Thyroid gland (tissue), 4 donors: ENCODE measurements around the gene CYBA. TPM values are rescaled to one million over a fixed set of nuclear protein-coding genes. Genes with fewer than 3 reads are reported as not detected.

ENCODE experiments used
- DNase-seq, 2 donors: peaks; one replicate each; pipeline ENCODE4 v3.0.0-alpha.2; 2019
- H3K27ac ChIP-seq, 3 donors: fragments of 200-600 bp; sonication (generic); 1 replicate in 2 of 3; 2 replicates in 1 of 3; pipeline ENCODE4 v1.5.1; 2016 to 2019; ENCODE audit warnings: mild to moderate bottlenecking in 1 of 3, moderate library complexity in 1 of 3
- H3K27me3 ChIP-seq: fragments of 200-600 bp; sonication (generic); one replicate; pipeline ENCODE4 v1.5.1; 2019
- H3K36me3 ChIP-seq, 2 donors: fragments of 200-600 bp; sonication (generic); one replicate each; pipeline ENCODE4 v1.5.1; 2016 to 2019
- H3K4me1 ChIP-seq, 2 donors: fragments of 200-600 bp; sonication (generic); one replicate each; pipeline ENCODE4 v1.5.1; 2017 to 2019
- H3K4me3 ChIP-seq, 3 donors: fragments of 200-600 bp; sonication (generic); replicated peaks in 1 of 3; 1 replicate in 2 of 3; 2 replicates in 1 of 3; pipeline ENCODE4 v1.5.1; 2016; ENCODE audit warnings: mild to moderate bottlenecking in 1 of 3
- H3K9me3 ChIP-seq: fragments of 200-600 bp; sonication (generic); one replicate; pipeline ENCODE4 v1.5.1; 2017
- CTCF ChIP-seq, 6 experiments: fragments of 200-600 bp in 3 of 6; fragments of 450-650 bp in 3 of 6; sonication (generic) in 3 of 6; IDR thresholded peaks; one replicate each; pipeline ENCODE4 v1.5.1; 2016 to 2019; ENCODE audit warnings: antibody characterized with exemption in 6 of 6, mild to moderate bottlenecking in 2 of 6, inconsistent platforms in 1 of 6, moderate library complexity in 1 of 6
- POLR2A ChIP-seq, 2 donors: fragments of 450-650 bp; IDR thresholded peaks; one replicate each; pipeline ENCODE4 v1.6.1; 2017; ENCODE audit warnings: antibody characterized with exemption in 2 of 2, mild to moderate bottlenecking in 2 of 2, moderate library complexity in 1 of 2
- WGBS, 2 donors: methylation state at CpG; one replicate each; pipeline ENCODE4 v1.1.5; 2017; 5-methylcytosine and 5-hydroxymethylcytosine counted together
- intact Hi-C: fragments of 100-400 bp; cut with DNase I; formaldehyde crosslinking; loops from one replicate; pipeline ENCODE4 v1.15.1; 2023
- total RNA-seq, 4 donors: library from RNA; depleted of rRNA; stranded (reverse); fragments of >200 nt; gene quantifications; one replicate each; pipeline ENCODE4 v1.2.3, GENCODE V29; 2016

CYBA gene
- total RNA-seq, 4 donors from 2014 or later: 199 to 475 (median 339) TPM

GRCh38 chr16:88697116-88697830 lies 46.4 kb upstream of the CYBA start:
- H3K27ac ChIP-seq: no peak overlapping the region
- H3K36me3 ChIP-seq: peaks cover 8 to 29% of the 10 kb centered on the region in 2 donors
- peaks cover 0 to 11% of the 10 kb centered on the region in 2 donors for H3K4me1 ChIP-seq
- no peak for DNase-seq
- H3K27me3 ChIP-seq: no peaks in the 10 kb centered on the region
- no peaks in the 10 kb centered on the region for H3K9me3 ChIP-seq
- 91 to 94% methylated on average over 21 of the region's 47 CpGs for WGBS, 2 donors
- no peak overlapping the region for H3K4me3 ChIP-seq
- TF ChIP-seq POLR2A (IDR thresholded peaks at IDR 0.05): no peak
- intact Hi-C loops: no loop called here

DNA sequence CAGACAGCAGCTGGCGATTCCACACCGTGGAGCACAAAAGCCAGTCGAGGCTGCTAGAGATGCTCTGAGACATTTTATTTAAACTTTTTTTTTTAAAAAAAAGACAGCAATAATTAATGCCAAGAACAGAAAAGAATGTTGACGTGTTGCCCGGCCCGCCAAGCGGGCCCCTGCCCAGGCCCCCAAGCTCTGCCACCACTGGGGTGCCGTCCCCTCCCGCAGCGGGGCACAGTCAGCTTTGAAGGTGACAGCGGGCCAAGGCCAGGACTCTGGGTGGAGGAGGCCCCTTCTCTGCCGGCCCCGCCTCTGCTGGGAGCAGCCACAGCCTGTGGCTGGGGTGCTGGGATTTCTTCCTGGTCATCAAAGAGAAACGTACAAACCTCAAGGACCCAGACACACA lies 45.6 kb upstream of the CYBA start:
- no peak for TF ChIP-seq CTCF (IDR thresholded peaks at IDR 0.05)
- no peak for TF ChIP-seq POLR2A (IDR thresholded peaks at IDR 0.05)
- Histone ChIP-seq H3K27me3 (no peaks in the 10 kb centered on the region), H3K4me3 (no peak overlapping the region), H3K36me3 (peaks cover 8 to 29% of the 10 kb centered on the region in 2 donors), H3K4me1 (peaks cover 0 to 8% of the 10 kb centered on the region in 2 donors), H3K9me3 (no peaks in the 10 kb centered on the region), H3K27ac (no peak overlapping the region)
- intact Hi-C loops: no loop called here
- DNase-seq: no peak
- 92 to 97% methylated on average over 14 of the region's 14 CpGs for WGBS, 2 donors

DNA sequence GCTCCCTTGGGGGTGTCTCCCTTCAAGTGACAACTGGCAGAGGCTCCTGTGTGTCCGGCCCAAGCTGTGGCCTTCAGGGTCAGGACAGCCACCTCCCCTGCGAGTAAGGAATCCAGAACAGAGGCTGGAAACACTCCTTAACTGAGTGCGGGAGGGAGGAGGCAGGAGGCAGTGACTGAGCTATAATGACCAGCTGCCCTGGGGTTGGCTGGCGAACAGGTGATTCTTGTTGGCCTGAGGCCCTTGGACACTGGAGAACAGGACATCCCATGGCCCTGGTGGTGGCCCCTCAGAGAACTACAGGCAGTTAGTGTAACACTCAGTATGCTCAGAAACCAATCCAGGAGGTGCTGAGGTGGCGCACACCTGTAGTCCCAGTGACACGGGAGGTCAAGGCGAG lies 44.9 kb upstream of the CYBA start:
- peaks cover 0 to 5% of the 10 kb centered on the region in 2 donors for H3K4me1 ChIP-seq
- H3K36me3 ChIP-seq: peaks cover 8 to 29% of the 10 kb centered on the region in 2 donors
- no peaks in the 10 kb centered on the region for H3K9me3 ChIP-seq
- H3K27ac ChIP-seq: no peak overlapping the region
- WGBS, 2 donors: 93 to 96% methylated on average over 5 to 7 of the region's 7 CpGs
- DNase-seq: no peak
- TF ChIP-seq CTCF (IDR thresholded peaks at IDR 0.05): no peak
- no peak for TF ChIP-seq POLR2A (IDR thresholded peaks at IDR 0.05)
- intact Hi-C loops: no loop called here
- H3K27me3 ChIP-seq: no peaks in the 10 kb centered on the region
- no peak overlapping the region for H3K4me3 ChIP-seq

GRCh38 chr16:88695218-88695617 lies 44.4 kb upstream of the CYBA start:
- no peak for DNase-seq
- Histone ChIP-seq H3K4me3 (no peak overlapping the region), H3K4me1 (no peaks in the 10 kb centered on the region), H3K9me3 (no peaks in the 10 kb centered on the region), H3K27me3 (no peaks in the 10 kb centered on the region), H3K36me3 (peaks cover 8 to 25% of the 10 kb centered on the region in 2 donors), H3K27ac (no peak overlapping the region)
- TF ChIP-seq POLR2A (IDR thresholded peaks at IDR 0.05) (no peak), CTCF (IDR thresholded peaks at IDR 0.05) (no peak)
- intact Hi-C loops: no loop called here
- 80% methylated on average over 1 of the region's 15 CpGs; no CpG with 5 or more reads in 1 of the 2 donors for WGBS, 2 donors

GRCh38 chr16:88694221-88695087 lies 43.6 kb upstream of the CYBA start:
- 87 to 90% methylated on average over 21 to 27 of the region's 37 CpGs for WGBS, 2 donors
- Histone ChIP-seq H3K9me3 (no peaks in the 10 kb centered on the region), H3K4me3 (no peak overlapping the region), H3K27ac (no peak overlapping the region), H3K4me1 (no peaks in the 10 kb centered on the region), H3K36me3 (peaks cover 8 to 23% of the 10 kb centered on the region in 2 donors), H3K27me3 (no peaks in the 10 kb centered on the region)
- TF ChIP-seq POLR2A (IDR thresholded peaks at IDR 0.05): no peak
- TF ChIP-seq CTCF (IDR thresholded peaks at IDR 0.05): no peak
- no peak for DNase-seq
- intact Hi-C loops: no loop called here
